Choroid plexus epithelial cell (primary cell): ENCODE measurements around the gene RAD51B.

Experiments
- DNase-seq: peaks from one replicate; pipeline ENCODE4 v3.0.0-alpha.2; 2010; ENCODE audit warnings: low read depth
- H3K4me3 ChIP-seq: 2 replicates; pipeline ENCODE4 v1.5.1; 2011; ENCODE audit warnings: low read depth, mild to moderate bottlenecking, control low read depth, low read length, moderate library complexity
- TF ChIP-seq, protein P1 (sequence below): conservative IDR thresholded peaks from 2 replicates; pipeline ENCODE4 v1.5.1; 2011; ENCODE audit warnings: low read depth, mild to moderate bottlenecking, control low read depth, inconsistent platforms, low read length, moderate library complexity

RAD51B gene

DNA sequence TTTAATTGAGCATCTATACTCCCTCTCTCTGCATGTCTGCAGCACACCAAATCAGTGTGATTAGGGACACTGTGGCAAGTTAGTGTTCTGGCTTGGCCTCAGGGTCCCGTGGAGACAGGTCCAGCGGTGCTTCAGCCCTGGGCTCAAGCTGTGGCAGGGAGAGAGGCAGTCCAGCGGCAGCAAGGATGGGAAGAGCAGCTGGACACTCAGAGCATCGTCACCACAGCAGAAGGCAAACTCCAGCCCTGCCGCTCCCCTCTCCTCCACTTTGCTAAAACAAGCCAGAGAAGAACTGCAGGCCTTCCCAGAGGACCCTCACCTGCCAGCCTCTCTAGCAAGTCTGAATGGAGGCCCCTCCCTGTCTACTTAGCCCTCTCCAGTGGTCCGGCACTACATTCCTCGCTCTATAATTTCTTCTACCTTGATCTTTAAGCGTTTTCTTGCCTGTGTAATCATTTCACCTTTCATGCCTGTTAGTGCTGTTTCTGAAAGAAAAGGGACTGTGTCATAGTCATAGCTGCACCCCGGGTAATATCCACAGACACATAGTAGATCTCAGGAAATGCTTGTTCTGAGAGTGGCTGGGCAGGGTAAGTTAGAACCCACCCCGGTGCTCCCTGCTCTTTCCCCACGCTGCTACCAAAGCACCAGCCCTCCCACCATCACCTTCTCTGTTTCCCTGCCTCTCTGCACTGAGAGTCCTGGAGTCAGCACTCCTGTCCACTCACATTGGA, 951.1 kb downstream of the RAD51B start:
- no peak for DNase-seq
- TF ChIP-seq, protein P1, sequence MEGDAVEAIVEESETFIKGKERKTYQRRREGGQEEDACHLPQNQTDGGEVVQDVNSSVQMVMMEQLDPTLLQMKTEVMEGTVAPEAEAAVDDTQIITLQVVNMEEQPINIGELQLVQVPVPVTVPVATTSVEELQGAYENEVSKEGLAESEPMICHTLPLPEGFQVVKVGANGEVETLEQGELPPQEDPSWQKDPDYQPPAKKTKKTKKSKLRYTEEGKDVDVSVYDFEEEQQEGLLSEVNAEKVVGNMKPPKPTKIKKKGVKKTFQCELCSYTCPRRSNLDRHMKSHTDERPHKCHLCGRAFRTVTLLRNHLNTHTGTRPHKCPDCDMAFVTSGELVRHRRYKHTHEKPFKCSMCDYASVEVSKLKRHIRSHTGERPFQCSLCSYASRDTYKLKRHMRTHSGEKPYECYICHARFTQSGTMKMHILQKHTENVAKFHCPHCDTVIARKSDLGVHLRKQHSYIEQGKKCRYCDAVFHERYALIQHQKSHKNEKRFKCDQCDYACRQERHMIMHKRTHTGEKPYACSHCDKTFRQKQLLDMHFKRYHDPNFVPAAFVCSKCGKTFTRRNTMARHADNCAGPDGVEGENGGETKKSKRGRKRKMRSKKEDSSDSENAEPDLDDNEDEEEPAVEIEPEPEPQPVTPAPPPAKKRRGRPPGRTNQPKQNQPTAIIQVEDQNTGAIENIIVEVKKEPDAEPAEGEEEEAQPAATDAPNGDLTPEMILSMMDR = no peak
- H3K4me3 ChIP-seq = no peak overlapping the region

DNA sequence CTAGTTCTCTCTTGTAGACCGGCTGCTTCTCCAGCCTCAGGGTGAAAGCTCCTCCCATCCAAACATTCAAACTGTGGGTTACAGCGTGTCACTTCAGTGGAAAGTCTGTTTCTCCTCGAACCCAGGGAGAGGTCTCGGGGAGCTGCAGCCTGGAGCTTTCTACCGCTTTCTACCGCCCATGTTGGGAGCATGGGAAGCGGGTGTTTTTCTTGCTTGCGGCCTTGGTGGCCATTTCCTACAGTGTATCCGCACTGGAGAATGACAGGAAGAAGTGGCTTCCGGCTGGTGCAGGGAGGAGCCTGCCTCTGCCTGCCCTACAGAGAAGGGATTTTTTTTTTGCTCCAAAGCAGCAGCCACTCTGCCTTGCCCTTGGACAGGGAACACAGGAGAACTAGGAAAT, 952.1 kb downstream of the RAD51B start:
- no peak for DNase-seq
- H3K4me3 ChIP-seq = no peak overlapping the region
- TF ChIP-seq, protein P1 = no peak

DNA sequence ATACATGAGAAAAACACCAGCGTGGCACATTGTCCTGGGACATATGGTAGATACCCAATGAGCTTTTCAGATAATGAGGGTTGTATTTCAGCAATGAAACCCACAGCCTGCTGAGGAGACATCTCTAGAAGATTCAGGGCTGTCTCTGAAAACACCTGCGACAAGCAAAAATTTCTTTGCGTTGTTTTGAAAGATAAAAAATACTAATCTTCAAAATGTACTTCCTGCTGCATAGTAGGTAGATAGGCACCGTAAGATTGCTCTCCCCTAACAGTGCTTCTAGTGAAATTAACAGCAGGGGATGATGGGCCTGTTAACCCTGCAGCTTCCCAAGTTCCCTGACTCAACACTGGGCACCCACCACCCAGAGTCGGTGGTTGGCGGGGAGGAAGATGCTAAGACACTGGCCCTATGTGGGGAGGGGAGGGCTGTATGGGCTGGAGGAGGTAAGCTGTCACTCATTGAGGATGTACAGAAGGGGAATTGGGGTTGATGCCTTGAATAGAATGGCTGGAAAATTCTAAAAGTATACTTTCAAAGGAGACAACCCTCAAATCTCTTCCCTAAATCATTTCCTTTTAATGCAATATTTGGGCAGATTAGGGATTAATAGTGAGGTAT, 953.3 kb downstream of the RAD51B start:
- TF ChIP-seq, protein P1 = no peak
- DNase-seq = no peak

DNA sequence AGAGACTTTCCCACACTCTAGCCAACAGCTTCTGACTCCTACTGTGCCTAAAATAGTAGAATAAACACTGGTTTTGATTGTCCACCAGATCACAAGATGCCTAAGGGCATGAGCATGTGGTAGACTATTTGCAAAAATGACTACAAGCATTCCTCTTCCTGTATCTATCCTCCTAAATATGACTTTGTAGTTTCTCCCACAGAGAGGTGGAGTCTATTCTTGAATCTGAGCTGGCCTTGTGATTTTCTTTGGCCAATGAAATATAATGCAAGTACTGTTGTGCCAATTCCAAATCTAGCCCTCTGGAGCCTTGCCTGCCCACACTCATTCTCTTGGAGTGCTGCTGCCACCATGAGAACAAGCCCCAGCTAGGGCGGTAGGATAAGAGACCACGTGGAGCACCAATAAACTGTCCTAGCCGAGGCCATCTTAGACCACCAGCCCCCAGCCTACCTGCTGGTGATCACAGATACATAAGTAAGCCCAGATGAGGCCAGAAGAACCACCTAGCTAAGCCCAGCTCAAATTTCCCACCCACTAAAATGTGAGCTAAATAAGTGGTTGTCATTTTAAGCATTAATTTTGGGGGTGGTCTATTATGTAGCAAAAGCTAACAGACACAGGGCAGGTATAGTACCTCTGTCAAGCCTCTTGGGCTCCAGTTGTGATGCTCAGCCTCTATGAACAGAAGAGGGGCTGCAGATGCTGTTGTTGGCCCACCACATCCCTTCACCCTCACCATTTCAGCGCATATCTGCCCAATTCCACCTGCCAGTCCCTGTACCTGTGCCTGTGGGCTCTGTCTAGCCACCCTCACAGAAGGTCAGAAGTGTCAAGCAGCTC, 955.4 kb downstream of the RAD51B start:
- DNase-seq = no peak
- H3K4me3 ChIP-seq = no peak overlapping the region
- TF ChIP-seq, protein P1 = no peak

More for the DNA sequence above, 953.3 kb downstream of the RAD51B start:
- H3K4me3 ChIP-seq = no peak overlapping the region

DNA sequence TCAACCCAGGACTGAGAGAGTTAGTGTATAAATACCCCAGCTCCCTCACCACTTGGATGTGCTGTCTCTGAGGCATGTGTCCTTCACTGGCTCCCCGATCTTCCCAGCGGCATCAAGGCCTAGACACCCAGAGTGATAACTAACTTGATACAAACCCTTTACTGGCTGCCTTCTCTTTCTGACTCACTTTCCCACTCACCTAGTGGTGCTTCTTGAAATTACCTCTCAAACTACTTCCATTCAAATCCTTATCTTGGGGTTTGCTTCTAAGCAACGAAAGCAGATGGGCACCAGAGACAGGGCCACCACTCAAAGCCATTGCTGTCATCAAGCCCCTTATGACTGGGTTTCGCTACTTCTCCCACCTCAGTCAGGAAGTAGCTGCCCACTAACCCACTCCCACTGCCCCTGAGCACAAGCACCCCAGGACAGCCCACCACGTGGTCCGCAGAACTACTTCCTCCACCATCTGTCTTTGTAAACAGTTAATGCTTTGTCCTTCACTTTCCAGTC, 956.1 kb downstream of the RAD51B start:
- H3K4me3 ChIP-seq = no peak overlapping the region
- no peak for DNase-seq
- TF ChIP-seq, protein P1 = peak; percentile 1

DNA sequence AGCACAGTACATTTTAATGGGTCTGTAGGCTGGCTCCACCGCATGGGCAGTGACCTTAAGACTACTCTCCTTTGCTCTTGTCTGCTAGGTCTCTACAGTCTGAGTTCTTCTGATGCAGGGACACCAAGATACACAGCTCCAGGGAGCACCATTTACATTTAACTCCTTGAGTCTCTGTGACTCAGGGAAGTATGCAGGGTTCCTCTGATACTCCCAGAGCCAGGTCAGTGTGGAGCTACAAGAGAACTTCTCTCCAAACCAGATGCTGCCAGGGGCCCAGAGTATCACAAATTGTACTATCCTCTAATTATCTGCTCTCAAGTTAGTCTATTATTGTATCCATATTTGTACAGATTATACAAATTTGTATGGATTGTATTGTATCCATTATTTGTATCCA, 958.1 kb downstream of the RAD51B start:
- DNase-seq = no peak
- TF ChIP-seq, protein P1 = no peak
- no peak overlapping the region for H3K4me3 ChIP-seq
